Measurements from ENCODE around the gene IL5. TPM values are rescaled to one million over a fixed set of nuclear protein-coding genes. Genes with fewer than 3 reads are reported as not detected.

IL5 gene
- total RNA-seq, 1 donor from 2014 or later: not detected

GRCh38 chr5:132501629-132501956, 41.7 kb downstream of the IL5 start:
- H3K4me3 ChIP-seq (ENCODE audit: low read depth, low read length): no peak overlapping the region
- TF ChIP-seq, protein P1, sequence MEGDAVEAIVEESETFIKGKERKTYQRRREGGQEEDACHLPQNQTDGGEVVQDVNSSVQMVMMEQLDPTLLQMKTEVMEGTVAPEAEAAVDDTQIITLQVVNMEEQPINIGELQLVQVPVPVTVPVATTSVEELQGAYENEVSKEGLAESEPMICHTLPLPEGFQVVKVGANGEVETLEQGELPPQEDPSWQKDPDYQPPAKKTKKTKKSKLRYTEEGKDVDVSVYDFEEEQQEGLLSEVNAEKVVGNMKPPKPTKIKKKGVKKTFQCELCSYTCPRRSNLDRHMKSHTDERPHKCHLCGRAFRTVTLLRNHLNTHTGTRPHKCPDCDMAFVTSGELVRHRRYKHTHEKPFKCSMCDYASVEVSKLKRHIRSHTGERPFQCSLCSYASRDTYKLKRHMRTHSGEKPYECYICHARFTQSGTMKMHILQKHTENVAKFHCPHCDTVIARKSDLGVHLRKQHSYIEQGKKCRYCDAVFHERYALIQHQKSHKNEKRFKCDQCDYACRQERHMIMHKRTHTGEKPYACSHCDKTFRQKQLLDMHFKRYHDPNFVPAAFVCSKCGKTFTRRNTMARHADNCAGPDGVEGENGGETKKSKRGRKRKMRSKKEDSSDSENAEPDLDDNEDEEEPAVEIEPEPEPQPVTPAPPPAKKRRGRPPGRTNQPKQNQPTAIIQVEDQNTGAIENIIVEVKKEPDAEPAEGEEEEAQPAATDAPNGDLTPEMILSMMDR (conservative IDR thresholded peaks at IDR 0.05; ENCODE audit: low read depth, low read length): no peak
- DNase-seq (ENCODE audit: low read depth): no peak

GRCh38 chr5:132500931-132501628, 42.2 kb downstream of the IL5 start:
- H3K4me3 ChIP-seq (ENCODE audit: low read depth, low read length): no peak overlapping the region
- TF ChIP-seq, protein P1 (conservative IDR thresholded peaks at IDR 0.05; ENCODE audit: low read depth, low read length): peak; percentile 93
- DNase-seq (ENCODE audit: low read depth): no peak

DNA sequence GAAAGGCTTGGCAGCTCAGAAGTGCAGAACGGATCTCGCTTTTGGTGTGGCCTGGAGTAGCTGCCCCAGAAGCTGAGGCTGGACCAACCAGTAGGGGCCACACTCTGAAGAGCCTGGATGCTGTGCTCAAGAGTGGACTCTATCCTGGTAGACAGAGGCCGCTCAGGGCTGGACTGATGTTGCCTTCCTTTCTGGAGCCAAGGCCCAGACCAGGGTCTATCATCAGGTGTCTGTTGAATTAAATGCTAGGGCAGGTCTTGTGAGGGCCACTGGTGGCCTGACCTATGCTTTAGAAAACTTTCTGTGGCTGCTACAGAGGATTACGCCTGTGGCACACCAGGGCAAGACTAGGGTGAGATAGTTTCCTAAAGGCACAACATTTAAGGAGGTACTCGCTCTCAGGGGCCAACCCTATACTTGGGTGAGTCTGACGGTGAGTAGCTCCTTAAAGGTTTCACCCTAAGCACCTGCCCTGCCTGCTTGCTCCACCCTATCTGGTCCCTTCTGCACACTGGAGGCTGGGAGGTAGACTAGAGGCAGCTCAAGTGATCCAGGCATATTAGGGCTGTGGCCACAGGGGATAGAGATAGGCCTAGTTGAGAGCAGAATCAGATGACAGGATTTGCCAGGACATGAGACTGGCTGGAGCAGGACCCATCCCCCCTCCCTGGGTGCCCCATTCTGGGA, 42.9 kb downstream of the IL5 start:
- DNase-seq (ENCODE audit: low read depth): no peak
- TF ChIP-seq, protein P1 (conservative IDR thresholded peaks at IDR 0.05; ENCODE audit: low read depth, low read length): no peak

DNA sequence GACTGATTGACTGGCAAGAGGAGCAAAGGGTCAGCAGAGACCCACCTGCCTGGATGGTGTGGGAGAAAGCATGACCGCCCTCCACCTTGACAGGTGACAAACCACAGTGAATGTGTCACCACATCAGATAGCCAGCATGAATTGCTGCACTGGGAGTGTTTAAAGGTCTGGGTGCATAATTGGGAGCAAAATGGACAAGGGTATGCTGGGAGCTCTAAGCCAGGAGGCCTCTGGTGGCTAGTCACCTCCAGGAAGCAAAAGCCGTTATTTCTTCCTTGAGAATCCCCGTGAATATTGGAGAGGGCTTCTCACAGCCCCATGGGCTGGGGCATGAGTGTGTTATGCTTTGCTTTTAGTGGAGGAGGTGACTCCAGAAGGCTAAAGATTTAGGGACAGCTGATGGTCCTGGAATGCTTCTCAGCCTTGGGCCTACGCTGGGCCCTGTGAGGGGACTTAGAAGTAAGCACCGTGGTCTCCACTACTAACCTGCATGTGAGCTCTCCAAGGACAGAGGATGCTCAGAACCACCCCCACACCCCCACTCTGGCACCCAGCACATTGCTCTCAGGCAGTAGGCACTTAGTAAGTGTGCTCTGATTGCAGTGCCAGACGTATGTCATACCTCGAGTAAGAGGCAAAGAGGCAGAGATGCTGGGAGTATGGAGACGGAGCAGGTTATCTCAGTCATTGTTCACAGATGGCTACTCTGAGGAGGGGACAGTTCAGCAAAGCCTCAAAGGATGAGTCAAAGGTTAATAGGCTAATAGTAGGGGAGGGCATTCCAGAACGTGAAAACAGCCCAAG, 43.7 kb downstream of the IL5 start:
- DNase-seq (ENCODE audit: low read depth): no peak
- TF ChIP-seq, protein P1 (conservative IDR thresholded peaks at IDR 0.05; ENCODE audit: low read depth, low read length): no peak
- H3K4me3 ChIP-seq (ENCODE audit: low read depth, low read length): no peak overlapping the region

More for the DNA sequence above, 42.9 kb downstream of the IL5 start:
- H3K4me3 ChIP-seq (ENCODE audit: low read depth, low read length): no peak overlapping the region

DNA sequence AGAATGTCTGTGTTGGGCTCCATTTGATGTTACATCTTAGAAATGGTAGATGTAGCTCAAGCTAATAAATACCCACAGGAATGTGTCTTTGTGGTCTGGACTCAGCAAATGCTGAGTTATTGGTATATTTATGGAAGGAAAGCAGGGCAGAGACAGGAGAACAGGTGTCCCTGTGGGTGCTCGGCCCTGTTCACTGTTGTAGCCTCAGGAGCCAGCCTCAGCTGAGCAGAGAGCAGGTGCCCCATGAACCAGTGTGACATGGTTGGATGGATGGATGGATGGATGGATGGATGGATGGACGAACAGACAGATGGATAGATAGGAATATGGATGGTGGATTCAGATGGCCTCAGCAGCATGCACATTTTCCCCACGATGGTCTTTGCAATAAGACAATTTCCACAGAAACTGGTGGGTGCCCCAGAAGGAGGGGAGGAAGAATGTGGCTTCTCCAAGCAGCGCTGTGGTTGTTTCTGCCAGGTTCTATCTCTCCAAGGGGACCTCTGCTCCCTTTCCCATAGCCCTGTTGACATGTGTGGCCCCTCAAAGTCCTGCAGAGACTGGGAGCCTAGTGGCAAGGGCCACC, 44.5 kb downstream of the IL5 start:
- TF ChIP-seq, protein P1 (conservative IDR thresholded peaks at IDR 0.05; ENCODE audit: low read depth, low read length): no peak
- no peak for DNase-seq (ENCODE audit: low read depth)
- no peak overlapping the region for H3K4me3 ChIP-seq (ENCODE audit: low read depth, low read length)

GRCh38 chr5:132498152-132498551, 45.2 kb downstream of the IL5 start:
- peak; percentile 85 for DNase-seq (ENCODE audit: low read depth)
- H3K4me3 ChIP-seq (ENCODE audit: low read depth, low read length): no peak overlapping the region
- TF ChIP-seq, protein P1 (conservative IDR thresholded peaks at IDR 0.05; ENCODE audit: low read depth, low read length): no peak
